Right lung (tissue), 5 donors: ENCODE measurements around the gene FAM180B. TPM values are rescaled to one million over a fixed set of nuclear protein-coding genes. Genes with fewer than 3 reads are reported as not detected.

ENCODE experiments used
- polyA plus RNA-seq, 5 donors: library from polyadenylated mRNA; unstranded; fragments of 120-200 nt; gene quantifications; one replicate each; pipeline versions ENCODE4 v1.2.1 to v1.2.3, GENCODE V29; 2013; ENCODE audit warnings: inconsistent platforms in 1 of 5, low replicate concordance in 1 of 5; ENCODE audit not compliant: insufficient read length in 5 of 5, insufficient read depth in 1 of 5

The FAM180B gene
- polyA plus RNA-seq, 5 donors: 0.08 to 0.30 (median 0.24) TPM

Other genes with a start within 250 kb of the FAM180B start
- gene MYBPC3, start 234.0 kb upstream of the FAM180B start, polyA plus RNA-seq: under 1 TPM in 1 of 5 donors, not detected in 4; 0.03 TPM
- 1 to 10 TPM; 4.0 to 8.8 (median 5.2) TPM for gene SPI1, start 208.1 kb upstream of the FAM180B start, polyA plus RNA-seq
- 10 to 100 TPM; 23.0 to 54.0 (median 35.4) TPM for gene SLC39A13, start 178.1 kb upstream of the FAM180B start, polyA plus RNA-seq
- 100 to 1,000 TPM; 120 to 156 (median 139) TPM for gene PSMC3, start 160.2 kb upstream of the FAM180B start, polyA plus RNA-seq
- gene RAPSN, start 137.5 kb upstream of the FAM180B start, polyA plus RNA-seq: 1 to 10 TPM in 1 of 5 donors, under 1 TPM in 4; 0.29 to 5.1 (median 0.37) TPM
- gene CELF1, start 33.5 kb upstream of the FAM180B start, polyA plus RNA-seq: 100 to 1,000 TPM in 1 of 5 donors, 10 to 100 TPM in 4; 70.6 to 103 (median 85.1) TPM
- gene PTPMT1, start 21.1 kb upstream of the FAM180B start, polyA plus RNA-seq: 10 to 100 TPM; 35.0 to 53.6 (median 38.1) TPM
- 10 to 100 TPM; 19.5 to 20.5 (median 19.9) TPM for gene KBTBD4, start 7.7 kb upstream of the FAM180B start, polyA plus RNA-seq
- 100 to 1,000 TPM; 101 to 116 (median 108) TPM for gene NDUFS3, start 7.6 kb upstream of the FAM180B start, polyA plus RNA-seq
- 1 to 10 TPM; 2.6 to 8.1 (median 3.5) TPM for gene C1QTNF4, start 7.7 kb downstream of the FAM180B start, polyA plus RNA-seq
- gene MTCH2, start 55.9 kb downstream of the FAM180B start, polyA plus RNA-seq: 10 to 100 TPM; 54.0 to 69.7 (median 62.9) TPM
- 10 to 100 TPM in 3 of 5 donors, 1 to 10 TPM in 2; 7.7 to 15.8 (median 10.6) TPM for gene AGBL2, start 128.7 kb downstream of the FAM180B start, polyA plus RNA-seq
- gene FNBP4, start 180.7 kb downstream of the FAM180B start, polyA plus RNA-seq: 100 to 1,000 TPM; 157 to 249 (median 220) TPM